Measurements from ENCODE around the gene TTLL5. TPM values are rescaled to one million over a fixed set of nuclear protein-coding genes. Genes with fewer than 3 reads are reported as not detected.

The TTLL5 gene
- total and polyA plus RNA-seq, 9 of the 15 experiments (the other 6 are each of a cell fraction or from before 2014, with no cell fraction given): 4.1 to 18.9 (median 12.6) TPM

DNA sequence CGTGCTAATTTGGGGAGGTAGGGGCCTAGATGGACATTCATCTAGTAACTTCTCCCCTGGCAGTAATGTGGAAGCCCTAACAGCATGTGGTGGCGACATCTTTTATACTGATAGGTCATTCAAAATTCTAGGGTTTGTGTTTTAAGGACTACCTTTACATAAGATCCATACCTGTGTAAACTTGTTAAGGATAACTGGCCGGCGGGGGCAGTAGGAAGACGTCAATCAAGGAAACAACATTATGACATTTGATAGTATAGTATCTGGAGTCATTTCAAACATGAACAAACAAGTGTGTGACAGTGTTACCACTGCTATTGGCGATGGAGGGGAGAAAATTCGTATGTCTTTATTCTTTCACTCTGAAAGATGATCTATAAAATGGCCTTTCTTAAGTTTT, 120.0 kb downstream of the TTLL5 start:
- BruUV-seq (replicated peaks): no TSS peak
- in situ Hi-C loops (cut with MboI): no loop called here
- ATAC-seq (no peak), FAIRE-seq (no peak), DNase-seq (ENCODE audit: extremely low read depth in 1 of 4, low spot score in 3 of 4) (no peak)
- ChIA-PET POLR2A (no interaction called here), CTCF (ENCODE audit: low intra/inter-chr PET ratio) (interaction anchor here (1.0 kb wide), 1 partner anchor 79 kb away, joined by 3 read pairs; no protein-coding TSS in a partner anchor)
- Histone ChIP-seq H3K9me1 (ENCODE audit: control insufficient read depth, insufficient read depth, low read length) (no peaks in the 10 kb centered on the region), H3K27me3 (ENCODE audit: control insufficient read depth in 2 of 2, insufficient read depth in 2 of 2, low read length in 2 of 2) (no peaks in the 10 kb centered on the region), H3K9me3 (replicated peaks; ENCODE audit: control insufficient read depth, insufficient read depth, low read depth, low read length) (no peaks in the 10 kb centered on the region), H3K36me3 (ENCODE audit: control insufficient read depth, insufficient read depth, low read length) (peaks cover 20% of the 10 kb centered on the region), H3K79me2 (ENCODE audit: control insufficient read depth, insufficient read depth, low read length) (no peaks in the 10 kb centered on the region), H3K27ac (ENCODE audit: extremely low read depth, low read depth, low read length) (no peak overlapping the region), H3K4me3 (no peak overlapping the region), H3K9ac (ENCODE audit: insufficient read depth in 1 of 2, low read depth in 2 of 2, low read length in 2 of 2) (no peak overlapping the region), H3K4me2 (ENCODE audit: insufficient read depth, low read length) (no peak overlapping the region), H4K20me1 (replicated peaks; ENCODE audit: control insufficient read depth, insufficient read depth, low read length) (no peaks in the 10 kb centered on the region), H3K4me1 (replicated peaks in 1 of 2; ENCODE audit: control insufficient read depth in 2 of 2, insufficient read depth in 2 of 2, low read length in 2 of 2) (no peaks in the 10 kb centered on the region), H2AFZ (ENCODE audit: low read depth, low read length) (no peak overlapping the region)
- 84% methylated on average over 7 of the region's 7 CpGs for WGBS (ENCODE audit: insufficient coverage, low coverage, missing lambda C conversion rate)
- intact Hi-C loops (cut with micrococcal nuclease): no loop called here
- TF ChIP-seq POU5F1 (IDR thresholded peaks at IDR 0.05; ENCODE audit: borderline replicate concordance, low read depth, low read length, partially characterized antibody) (no peak), EP400 (IDR thresholded peaks at IDR 0.05) (no peak), RFX1 (IDR thresholded peaks at IDR 0.05) (no peak), HMG20B (CRISPR knock-in tag; IDR thresholded peaks at IDR 0.05) (no peak), DACH1 (IDR thresholded peaks at IDR 0.05; ENCODE audit: partially characterized antibody) (no peak), CXXC5 (CRISPR knock-in tag; IDR thresholded peaks at IDR 0.05) (no peak), ZNF444 (CRISPR knock-in tag; IDR thresholded peaks at IDR 0.05) (no peak), GABPA (tag; conservative IDR thresholded peaks at IDR 0.05; ENCODE audit: low read depth) (no peak), TBL1XR1 (IDR thresholded peaks at IDR 0.05; ENCODE audit: low read length in 2 of 2) (no peak), TCFL5 (CRISPR knock-in tag; conservative IDR thresholded peaks at IDR 0.05) (no peak), GATAD2A (IDR thresholded peaks at IDR 0.05) (no peak), ELF1 (tag; IDR thresholded peaks at IDR 0.05) (no peak), HLTF (IDR thresholded peaks at IDR 0.05) (no peak), EWSR1 (IDR thresholded peaks at IDR 0.05; ENCODE audit: borderline replicate concordance, low read depth, partially characterized antibody) (no peak), PHF8 (IDR thresholded peaks at IDR 0.05; ENCODE audit: borderline replicate concordance, low read length) (no peak), FOXM1 (IDR thresholded peaks at IDR 0.05; ENCODE audit: low read depth) (no peak), FOXM1 (CRISPR knock-in tag; IDR thresholded peaks at IDR 0.05; ENCODE audit: low read depth) (no peak)
- TF ChIP-seq, protein P1, sequence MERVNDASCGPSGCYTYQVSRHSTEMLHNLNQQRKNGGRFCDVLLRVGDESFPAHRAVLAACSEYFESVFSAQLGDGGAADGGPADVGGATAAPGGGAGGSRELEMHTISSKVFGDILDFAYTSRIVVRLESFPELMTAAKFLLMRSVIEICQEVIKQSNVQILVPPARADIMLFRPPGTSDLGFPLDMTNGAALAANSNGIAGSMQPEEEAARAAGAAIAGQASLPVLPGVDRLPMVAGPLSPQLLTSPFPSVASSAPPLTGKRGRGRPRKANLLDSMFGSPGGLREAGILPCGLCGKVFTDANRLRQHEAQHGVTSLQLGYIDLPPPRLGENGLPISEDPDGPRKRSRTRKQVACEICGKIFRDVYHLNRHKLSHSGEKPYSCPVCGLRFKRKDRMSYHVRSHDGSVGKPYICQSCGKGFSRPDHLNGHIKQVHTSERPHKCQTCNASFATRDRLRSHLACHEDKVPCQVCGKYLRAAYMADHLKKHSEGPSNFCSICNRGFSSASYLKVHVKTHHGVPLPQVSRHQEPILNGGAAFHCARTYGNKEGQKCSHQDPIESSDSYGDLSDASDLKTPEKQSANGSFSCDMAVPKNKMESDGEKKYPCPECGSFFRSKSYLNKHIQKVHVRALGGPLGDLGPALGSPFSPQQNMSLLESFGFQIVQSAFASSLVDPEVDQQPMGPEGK (CRISPR knock-in tag; IDR thresholded peaks at IDR 0.05; ENCODE audit: borderline replicate concordance): no peak
- TF ChIP-seq, protein P2, sequence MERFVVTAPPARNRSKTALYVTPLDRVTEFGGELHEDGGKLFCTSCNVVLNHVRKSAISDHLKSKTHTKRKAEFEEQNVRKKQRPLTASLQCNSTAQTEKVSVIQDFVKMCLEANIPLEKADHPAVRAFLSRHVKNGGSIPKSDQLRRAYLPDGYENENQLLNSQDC (CRISPR knock-in tag; IDR thresholded peaks at IDR 0.05): no peak
